Hepatocyte (in vitro differentiated cells): ENCODE measurements around the gene TAF1A. TPM values are rescaled to one million over a fixed set of nuclear protein-coding genes. Genes with fewer than 3 reads are reported as not detected.

Experiments used
- DNase-seq: peaks from one replicate; pipeline ENCODE4 v3.0.0-alpha.2; 2016; ENCODE audit warnings: low spot score
- H2AFZ ChIP-seq: fragments of 200-600 bp; sonication (generic); 2 replicates; pipeline ENCODE4 v1.6.0; 2016; ENCODE audit warnings: antibody characterized with exemption, mild to moderate bottlenecking
- H3K27ac ChIP-seq: fragments of 200-600 bp; sonication (generic); 2 replicates; pipeline ENCODE4 v1.5.1; 2016; ENCODE audit warnings: mild to moderate bottlenecking
- H3K27me3 ChIP-seq: fragments of 200-600 bp; sonication (generic); 2 replicates; pipeline ENCODE4 v1.6.1; 2016
- H3K36me3 ChIP-seq: fragments of 200-600 bp; sonication (generic); replicated peaks from 2 replicates; pipeline ENCODE4 v1.5.1; 2016; ENCODE audit warnings: low read depth; ENCODE audit not compliant: insufficient read depth
- H3K4me1 ChIP-seq: fragments of 200-600 bp; sonication (generic); 2 replicates; pipeline ENCODE4 v1.5.1; 2016; ENCODE audit warnings: mild to moderate bottlenecking, moderate library complexity; ENCODE audit not compliant: insufficient read depth
- H3K4me2 ChIP-seq: fragments of 200-600 bp; sonication (generic); 2 replicates; pipeline ENCODE4 v1.6.0; 2016
- H3K4me3 ChIP-seq: fragments of 200-600 bp; sonication (generic); 2 replicates; pipeline ENCODE4 v1.5.1; 2016; ENCODE audit warnings: mild to moderate bottlenecking
- H3K79me2 ChIP-seq: fragments of 200-600 bp; sonication (generic); 2 replicates; pipeline ENCODE4 v1.6.0; 2017; ENCODE audit warnings: mild to moderate bottlenecking
- H3K9me2 ChIP-seq: fragments of 200-600 bp; sonication (generic); replicated peaks from 2 replicates; pipeline ENCODE4 v1.6.0; 2017; ENCODE audit warnings: mild to moderate bottlenecking; ENCODE audit not compliant: insufficient read depth
- H3K9me3 ChIP-seq: fragments of 200-600 bp; sonication (generic); 2 replicates; pipeline ENCODE4 v1.5.1; 2016; ENCODE audit warnings: low read depth, mild to moderate bottlenecking
- H4K20me1 ChIP-seq: fragments of 200-600 bp; sonication (generic); 2 replicates; pipeline ENCODE4 v1.6.0; 2016; ENCODE audit warnings: mild to moderate bottlenecking; ENCODE audit not compliant: insufficient read depth, poor library complexity, severe bottlenecking
- EZH2 ChIP-seq: fragments of 200-600 bp; sonication (generic); IDR thresholded peaks from 2 replicates; pipeline ENCODE4 v1.6.1; 2016; ENCODE audit warnings: antibody characterized with exemption, mild to moderate bottlenecking, borderline replicate concordance
- EZH2phosphoT487 ChIP-seq: fragments of 200-600 bp; sonication (generic); IDR thresholded peaks from one replicate; pipeline ENCODE4 v1.6.1; 2018; ENCODE audit warnings: antibody characterized with exemption, mild to moderate bottlenecking, low read depth, moderate library complexity; ENCODE audit not compliant: unreplicated experiment, severe bottlenecking
- WGBS: methylation state at CpG from one replicate; pipeline ENCODE4 v1.1.6; 2016; ENCODE audit warnings: low lambda C conversion rate; ENCODE audit errors: missing lambda C conversion rate; 5-methylcytosine and 5-hydroxymethylcytosine counted together
- polyA plus RNA-seq: library from polyadenylated mRNA; unstranded; fragments of >200 nt; fragmentation: Nextera tagmentation; extraction: Ambion mirVana; gene quantifications from 2 replicates; pipeline ENCODE4 v1.2.1, GENCODE V29; 2016
- total RNA-seq: library from RNA; depleted of rRNA; stranded (reverse); fragments of >200 nt; gene quantifications from 2 replicates; pipeline ENCODE4 v1.2.3, GENCODE V29; 2014
- TF ChIP-seq, protein P1 (sequence below): fragments of 200-600 bp; sonication (generic); IDR thresholded peaks from 2 replicates; pipeline ENCODE4 v1.5.1; 2016; ENCODE audit warnings: antibody characterized with exemption, mild to moderate bottlenecking; ENCODE audit not compliant: poor library complexity

The TAF1A gene
- total and polyA plus RNA-seq, 2 experiments from 2014 or later, result 5.2 to 6.5 TPM

DNA sequence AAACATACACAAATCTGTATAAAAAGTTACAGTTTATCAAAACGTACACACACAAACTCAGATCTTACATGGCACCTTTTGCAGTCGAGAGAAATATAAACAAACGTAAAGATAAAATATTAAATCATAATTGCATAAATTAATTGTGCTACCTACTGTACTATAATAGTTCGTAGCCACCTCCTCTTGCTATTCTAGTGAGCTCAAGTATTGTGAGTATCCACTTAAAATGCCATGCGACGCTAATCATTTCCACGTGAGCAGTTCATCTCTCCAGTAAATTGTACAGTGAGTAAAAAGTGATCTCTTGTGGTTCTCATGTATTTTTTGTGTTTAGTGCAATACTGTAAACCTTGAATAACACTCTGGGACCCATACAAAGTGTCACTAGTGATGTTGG, 34.5 kb upstream of the TAF1A start:
- no peaks in the 10 kb centered on the region for H3K27me3 ChIP-seq
- peaks cover 27% of the 10 kb centered on the region for H3K79me2 ChIP-seq
- H3K9me2 ChIP-seq, result no peaks in the 10 kb centered on the region
- H2AFZ ChIP-seq, result no peak overlapping the region
- H3K4me1 ChIP-seq, result peaks cover 6% of the 10 kb centered on the region
- no peak for DNase-seq
- no peak overlapping the region for H3K4me2 ChIP-seq
- H3K9me3 ChIP-seq, result no peaks in the 10 kb centered on the region
- 93% methylated on average over 7 of the region's 7 CpGs for WGBS
- H3K4me3 ChIP-seq, result no peak overlapping the region
- H4K20me1 ChIP-seq, result no peaks in the 10 kb centered on the region
- TF ChIP-seq EZH2 (no peak), EZH2phosphoT487 (no peak)
- TF ChIP-seq, protein P1, sequence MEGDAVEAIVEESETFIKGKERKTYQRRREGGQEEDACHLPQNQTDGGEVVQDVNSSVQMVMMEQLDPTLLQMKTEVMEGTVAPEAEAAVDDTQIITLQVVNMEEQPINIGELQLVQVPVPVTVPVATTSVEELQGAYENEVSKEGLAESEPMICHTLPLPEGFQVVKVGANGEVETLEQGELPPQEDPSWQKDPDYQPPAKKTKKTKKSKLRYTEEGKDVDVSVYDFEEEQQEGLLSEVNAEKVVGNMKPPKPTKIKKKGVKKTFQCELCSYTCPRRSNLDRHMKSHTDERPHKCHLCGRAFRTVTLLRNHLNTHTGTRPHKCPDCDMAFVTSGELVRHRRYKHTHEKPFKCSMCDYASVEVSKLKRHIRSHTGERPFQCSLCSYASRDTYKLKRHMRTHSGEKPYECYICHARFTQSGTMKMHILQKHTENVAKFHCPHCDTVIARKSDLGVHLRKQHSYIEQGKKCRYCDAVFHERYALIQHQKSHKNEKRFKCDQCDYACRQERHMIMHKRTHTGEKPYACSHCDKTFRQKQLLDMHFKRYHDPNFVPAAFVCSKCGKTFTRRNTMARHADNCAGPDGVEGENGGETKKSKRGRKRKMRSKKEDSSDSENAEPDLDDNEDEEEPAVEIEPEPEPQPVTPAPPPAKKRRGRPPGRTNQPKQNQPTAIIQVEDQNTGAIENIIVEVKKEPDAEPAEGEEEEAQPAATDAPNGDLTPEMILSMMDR, result no peak
- no peak overlapping the region for H3K27ac ChIP-seq
- no peaks in the 10 kb centered on the region for H3K36me3 ChIP-seq

DNA sequence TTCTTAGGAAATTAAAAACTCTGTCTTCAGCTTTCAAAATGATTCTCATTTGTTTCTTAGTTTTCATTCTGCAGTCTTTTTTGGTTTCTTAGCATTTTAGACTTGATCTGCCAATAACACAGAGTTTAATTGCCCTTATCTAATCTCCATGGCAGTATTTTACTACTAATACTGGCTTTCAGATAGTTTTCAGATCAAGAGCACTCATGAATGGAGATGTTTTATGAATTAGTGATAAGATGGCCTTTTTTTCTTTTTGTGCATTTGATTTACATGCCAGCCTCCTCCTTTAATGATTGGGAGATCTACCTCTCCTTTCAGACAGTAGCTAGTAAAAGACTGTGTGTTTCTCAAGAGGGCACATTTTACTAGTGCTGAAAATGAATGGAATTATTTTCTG, 33.7 kb upstream of the TAF1A start:
- H2AFZ ChIP-seq, result no peak overlapping the region
- peaks cover 35% of the 10 kb centered on the region for H3K79me2 ChIP-seq
- no peak overlapping the region for H3K4me2 ChIP-seq
- no peak overlapping the region for H3K4me3 ChIP-seq
- peaks cover 6% of the 10 kb centered on the region for H3K4me1 ChIP-seq
- H3K27ac ChIP-seq, result no peak overlapping the region
- no peaks in the 10 kb centered on the region for H4K20me1 ChIP-seq
- no peaks in the 10 kb centered on the region for H3K9me3 ChIP-seq
- H3K9me2 ChIP-seq, result no peaks in the 10 kb centered on the region
- no peaks in the 10 kb centered on the region for H3K36me3 ChIP-seq
- TF ChIP-seq EZH2phosphoT487, result no peak
- TF ChIP-seq, protein P1, result no peak
- no peak for TF ChIP-seq EZH2
- no peaks in the 10 kb centered on the region for H3K27me3 ChIP-seq
- no peak for DNase-seq

GRCh38 chr1:222622765-222623164, 33.0 kb upstream of the TAF1A start:
- Histone ChIP-seq H2AFZ (no peak overlapping the region), H4K20me1 (no peaks in the 10 kb centered on the region), H3K4me2 (no peak overlapping the region), H3K4me1 (peaks cover 6% of the 10 kb centered on the region), H3K79me2 (peaks cover 39% of the 10 kb centered on the region), H3K4me3 (no peak overlapping the region), H3K36me3 (no peaks in the 10 kb centered on the region), H3K27me3 (no peaks in the 10 kb centered on the region), H3K27ac (no peak overlapping the region), H3K9me2 (no peaks in the 10 kb centered on the region), H3K9me3 (no peaks in the 10 kb centered on the region)
- TF ChIP-seq EZH2, result no peak
- no peak for TF ChIP-seq EZH2phosphoT487
- TF ChIP-seq, protein P1, result no peak
- DNase-seq, result no peak
- 82% methylated on average over 5 of the region's 5 CpGs for WGBS

DNA sequence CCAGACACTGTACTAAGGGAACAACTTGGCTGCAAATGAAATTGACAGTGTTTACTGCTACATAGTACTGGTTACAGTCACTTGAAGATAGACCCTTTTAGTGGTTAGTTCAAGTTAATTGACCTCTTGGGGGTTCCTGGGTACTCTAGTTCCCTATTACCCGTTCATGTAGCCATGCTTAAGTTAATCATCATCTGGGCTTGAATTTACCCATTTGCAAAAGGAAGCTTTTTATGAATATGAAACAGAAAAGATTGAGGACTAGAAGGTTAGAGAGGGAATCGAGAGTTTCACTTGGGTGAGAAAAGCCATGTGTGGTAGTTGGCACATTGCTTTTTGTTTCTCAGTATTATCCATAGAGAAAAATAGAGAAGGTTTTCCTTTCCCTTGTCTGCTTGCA, 30.8 kb upstream of the TAF1A start:
- 73% methylated on average over 2 of the region's 2 CpGs for WGBS
- H3K36me3 ChIP-seq, result no peaks in the 10 kb centered on the region
- no peaks in the 10 kb centered on the region for H4K20me1 ChIP-seq
- no peaks in the 10 kb centered on the region for H3K9me2 ChIP-seq
- no peak overlapping the region for H3K4me2 ChIP-seq
- no peak overlapping the region for H2AFZ ChIP-seq
- peaks cover 39% of the 10 kb centered on the region for H3K79me2 ChIP-seq
- peaks cover 6% of the 10 kb centered on the region for H3K4me1 ChIP-seq
- no peak for DNase-seq
- TF ChIP-seq EZH2phosphoT487, result no peak
- TF ChIP-seq EZH2, result no peak
- TF ChIP-seq, protein P1, result no peak
- no peaks in the 10 kb centered on the region for H3K27me3 ChIP-seq
- no peak overlapping the region for H3K27ac ChIP-seq
- H3K4me3 ChIP-seq, result no peak overlapping the region
- H3K9me3 ChIP-seq, result no peaks in the 10 kb centered on the region
